ENCODE data around the gene ADM5. TPM values are rescaled to one million over a fixed set of nuclear protein-coding genes. Genes with fewer than 3 reads are reported as not detected.

Gene ADM5
- polyA plus RNA-seq, 1 of the 3 experiments (the other 2 are of a cell fraction): 1.3 TPM

GRCh38 chr19:49677231-49677900 is 12.0 kb upstream of the ADM5 start, which contains the start of gene PRMT1:
TSS of gene PRMT1 (plus strand) at chr19:49677271. CDS start at chr19:49677281, 10 bp downstream.
- Histone ChIP-seq H3F3A (replicated peaks; ENCODE audit: insufficient read depth) (peaks cover 22% of the 10 kb centered on the region), H3K27ac (ENCODE audit: low read depth in 2 of 2, low read length in 1 of 2) (peak within 1 kb of the TSS; percentile 89 to 95), H3K4me1 (ENCODE audit: control insufficient read depth in 1 of 2, insufficient read depth in 2 of 2, low read depth in 1 of 2, low read length in 1 of 2) (peaks cover 20 to 25% of the 10 kb centered on the region in 2 experiments; a peak in 3 of 4 replicates), H2AFZ (ENCODE audit: low read depth) (peak within 1 kb of the TSS; percentile 84; the same call in 1 of the 2 replicates), H3K4me3 (ENCODE audit: low read depth in 2 of 2, low read length in 1 of 2) (peak within 1 kb of the TSS; percentile 90 to 98), H3K4me2 (peak within 1 kb of the TSS; percentile 97), H3K9ac (peak within 1 kb of the TSS; percentile 97), H3K27me3 (ENCODE audit: insufficient read depth) (no peaks in the 10 kb centered on the region), H3K9me3 (no peaks in the 10 kb centered on the region), H3K9me2 (no peaks in the 10 kb centered on the region), H4K20me1 (ENCODE audit: insufficient read depth) (peaks cover 44% of the 10 kb centered on the region), H3K79me2 (ENCODE audit: insufficient read depth) (peaks cover 52% of the 10 kb centered on the region), H3K36me3 (replicated peaks in 1 of 2; ENCODE audit: control insufficient read depth in 1 of 2, insufficient read depth in 2 of 2, low read length in 1 of 2) (peaks cover 11 to 14% of the 10 kb centered on the region in 2 experiments)
- 0% methylated on average over 6 of the region's 57 CpGs for WGBS (ENCODE audit: low lambda C conversion rate)
- POLR2A ChIA-PET: interaction anchor here (0.8 to 2.2 kb wide), 6 partner anchors 9 to 181 kb away, joined by 3 to 15 read pairs (median 8); partner anchors contain the start of genes BCL2L12, CPT1C, IRF3 and RPS11
- TF ChIP-seq, protein P1, sequence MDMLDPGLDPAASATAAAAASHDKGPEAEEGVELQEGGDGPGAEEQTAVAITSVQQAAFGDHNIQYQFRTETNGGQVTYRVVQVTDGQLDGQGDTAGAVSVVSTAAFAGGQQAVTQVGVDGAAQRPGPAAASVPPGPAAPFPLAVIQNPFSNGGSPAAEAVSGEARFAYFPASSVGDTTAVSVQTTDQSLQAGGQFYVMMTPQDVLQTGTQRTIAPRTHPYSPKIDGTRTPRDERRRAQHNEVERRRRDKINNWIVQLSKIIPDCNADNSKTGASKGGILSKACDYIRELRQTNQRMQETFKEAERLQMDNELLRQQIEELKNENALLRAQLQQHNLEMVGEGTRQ (IDR thresholded peaks at IDR 0.05; ENCODE audit: borderline replicate concordance, low read depth, low read length): peak; percentile 30; the same call in 1 of the 2 replicates
- TF ChIP-seq YY1 (IDR thresholded peaks at IDR 0.05; ENCODE audit: low read depth): peak; percentile 92
- no peak for TF ChIP-seq TCF12 (IDR thresholded peaks at IDR 0.05)
- peak; percentile 94 for TF ChIP-seq MAX (IDR thresholded peaks at IDR 0.05; ENCODE audit: low read depth)
- peak; percentile 94 for TF ChIP-seq TAF1 (IDR thresholded peaks at IDR 0.05; ENCODE audit: borderline replicate concordance, low read depth, low read length)
- no peak for TF ChIP-seq FOXM1 (IDR thresholded peaks at IDR 0.05; ENCODE audit: low read depth)
- peak; percentile 79 for TF ChIP-seq USF1 (IDR thresholded peaks at IDR 0.05; ENCODE audit: borderline replicate concordance, low read depth)
- no peak for TF ChIP-seq RCOR1 (IDR thresholded peaks at IDR 0.05; ENCODE audit: low read length)
- TF ChIP-seq, protein P2, sequence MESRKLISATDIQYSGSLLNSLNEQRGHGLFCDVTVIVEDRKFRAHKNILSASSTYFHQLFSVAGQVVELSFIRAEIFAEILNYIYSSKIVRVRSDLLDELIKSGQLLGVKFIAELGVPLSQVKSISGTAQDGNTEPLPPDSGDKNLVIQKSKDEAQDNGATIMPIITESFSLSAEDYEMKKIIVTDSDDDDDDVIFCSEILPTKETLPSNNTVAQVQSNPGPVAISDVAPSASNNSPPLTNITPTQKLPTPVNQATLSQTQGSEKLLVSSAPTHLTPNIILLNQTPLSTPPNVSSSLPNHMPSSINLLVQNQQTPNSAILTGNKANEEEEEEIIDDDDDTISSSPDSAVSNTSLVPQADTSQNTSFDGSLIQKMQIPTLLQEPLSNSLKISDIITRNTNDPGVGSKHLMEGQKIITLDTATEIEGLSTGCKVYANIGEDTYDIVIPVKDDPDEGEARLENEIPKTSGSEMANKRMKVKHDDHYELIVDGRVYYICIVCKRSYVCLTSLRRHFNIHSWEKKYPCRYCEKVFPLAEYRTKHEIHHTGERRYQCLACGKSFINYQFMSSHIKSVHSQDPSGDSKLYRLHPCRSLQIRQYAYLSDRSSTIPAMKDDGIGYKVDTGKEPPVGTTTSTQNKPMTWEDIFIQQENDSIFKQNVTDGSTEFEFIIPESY (IDR thresholded peaks at IDR 0.05; ENCODE audit: borderline replicate concordance, low read depth): no peak
- peak; percentile 97 for TF ChIP-seq MXI1 (IDR thresholded peaks at IDR 0.05; ENCODE audit: low read depth, low read length)
- TF ChIP-seq REST (IDR thresholded peaks at IDR 0.05; ENCODE audit: low read depth, low read length): 0 out of 2 replicates have a peak, but pooled peaks have one; percentile 14
- no peak for TF ChIP-seq EZH2phosphoT487 (IDR thresholded peaks at IDR 0.05; ENCODE audit: borderline replicate concordance, low read depth)
- TF ChIP-seq POLR2AphosphoS5 (IDR thresholded peaks at IDR 0.05; ENCODE audit: low read depth, low read length): peak; percentile 96
- no peak for TF ChIP-seq RXRA (IDR thresholded peaks at IDR 0.05; ENCODE audit: borderline replicate concordance, low read depth)
- DNase-seq: peak; percentile 78
- CTCF ChIA-PET: interaction anchor here (0.9 to 8.8 kb wide), 10 partner anchors 7 to 136 kb away, joined by 3 to 78 read pairs (median 4); partner anchors contain the start of genes ADM5, BCL2L12, CPT1C and FUZ
